Natural killer cell (primary cell): Measurements from ENCODE around the gene TXNDC5. TPM values are rescaled to one million over a fixed set of nuclear protein-coding genes. Genes with fewer than 3 reads are reported as not detected.

Experiments
- ATAC-seq, 3 donors: fragments of 150-1000 bp in 2 of 3; fragments of 200-7000 bp in 1 of 3; cut with Tn5 transposase; 1 replicate in 1 of 3; 2 replicates in 2 of 3; pipeline ENCODE4 v1.10.0; 2021; ENCODE audit warnings: mild to moderate bottlenecking in 2 of 3, moderate library complexity in 2 of 3
- DNase-seq, 2 donors: peaks; one replicate each; pipeline versions ENCODE4 v3.0.0 to v3.0.0-alpha.2; 2013 to 2021; ENCODE audit warnings: mixed read lengths in 1 of 2
- H3K27ac ChIP-seq: one replicate; pipeline ENCODE4 v1.5.1; 2013; ENCODE audit warnings: mild to moderate bottlenecking, low read length
- H3K27me3 ChIP-seq: one replicate; pipeline ENCODE4 v1.6.1; 2013; ENCODE audit warnings: low read length; ENCODE audit not compliant: control insufficient read depth, insufficient read depth
- H3K36me3 ChIP-seq: one replicate; pipeline ENCODE4 v1.6.1; 2013; ENCODE audit warnings: low read length; ENCODE audit not compliant: control insufficient read depth, insufficient read depth
- H3K4me1 ChIP-seq: one replicate; pipeline ENCODE4 v1.6.1; 2013; ENCODE audit warnings: low read length; ENCODE audit not compliant: control insufficient read depth, insufficient read depth
- H3K4me3 ChIP-seq: one replicate; pipeline ENCODE4 v1.5.1; 2013; ENCODE audit warnings: low read length
- H3K9me3 ChIP-seq: one replicate; pipeline ENCODE4 v1.6.1; 2013; ENCODE audit warnings: low read length; ENCODE audit not compliant: control insufficient read depth, insufficient read depth
- H3K27ac Mint-ChIP-seq, 2 donors: one replicate each; pipeline ENCODE4 v1.8.0; 2022; ENCODE audit warnings: mild to moderate bottlenecking in 2 of 2, mixed read lengths in 2 of 2, moderate library complexity in 1 of 2
- H3K27me3 Mint-ChIP-seq, 2 donors: one replicate each; pipeline ENCODE4 v1.8.0; 2022; ENCODE audit warnings: low read depth in 2 of 2, mixed read lengths in 2 of 2
- H3K36me3 Mint-ChIP-seq: one replicate; pipeline ENCODE4 v1.8.0; 2022; ENCODE audit warnings: mixed read lengths
- H3K4me1 Mint-ChIP-seq, 2 donors: one replicate each; pipeline ENCODE4 v1.8.0; 2022; ENCODE audit warnings: mixed read lengths in 2 of 2
- H3K4me3 Mint-ChIP-seq: one replicate; pipeline ENCODE4 v1.8.0; 2022; ENCODE audit warnings: mild to moderate bottlenecking, moderate library complexity, mixed read lengths
- H3K9me3 Mint-ChIP-seq, 2 donors: one replicate each; pipeline ENCODE4 v1.8.0; 2022; ENCODE audit warnings: mixed read lengths in 2 of 2
- CTCF ChIP-seq: fragments of 200-600 bp; IDR thresholded peaks from one replicate; pipeline ENCODE4 v1.8.0; 2022; ENCODE audit warnings: antibody characterized with exemption
- WGBS: methylation state at CpG from one replicate; pipeline ENCODE4 v1.1.7; 2013; ENCODE audit warnings: missing lambda C conversion rate; ENCODE audit not compliant: insufficient coverage; 5-methylcytosine and 5-hydroxymethylcytosine counted together
- intact Hi-C: fragments of 100-400 bp; cut with micrococcal nuclease; formaldehyde crosslinking; loops from one replicate; pipeline ENCODE4 v1.14.2; 2022
- total RNA-seq, 4 donors: library from RNA; stranded (reverse); fragments of 120-200 nt in 1 of 4; gene quantifications; one replicate each; pipeline versions ENCODE4 v1.2.3 to v1.2.4, GENCODE V29; 2013 to 2022

The TXNDC5 gene
- total RNA-seq, 3 donors from 2014 or later (not counting 1 experiment from before 2014, with no cell fraction given): 7.9 to 105 (median 9.7) TPM

DNA sequence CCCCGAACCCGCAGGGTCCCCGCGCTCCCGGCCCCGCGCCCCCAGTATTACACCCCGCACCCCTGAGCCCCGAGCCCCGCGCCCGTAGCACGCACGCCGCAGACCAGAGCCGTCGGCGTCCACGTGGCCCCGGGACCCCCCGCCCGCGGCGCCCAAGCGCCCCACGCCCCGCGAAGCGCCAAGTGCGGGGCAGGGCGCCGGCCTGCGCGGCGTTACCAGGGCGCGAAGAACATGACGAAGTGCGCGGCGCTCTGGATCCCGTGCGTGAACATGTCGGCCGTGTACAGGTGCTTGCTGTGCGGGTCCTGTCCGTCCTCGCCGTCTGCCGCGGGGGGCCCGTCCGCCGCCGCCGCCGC is 312 bp downstream of the TXNDC5 start:
- no peak overlapping the region for H3K27ac ChIP-seq

DNA sequence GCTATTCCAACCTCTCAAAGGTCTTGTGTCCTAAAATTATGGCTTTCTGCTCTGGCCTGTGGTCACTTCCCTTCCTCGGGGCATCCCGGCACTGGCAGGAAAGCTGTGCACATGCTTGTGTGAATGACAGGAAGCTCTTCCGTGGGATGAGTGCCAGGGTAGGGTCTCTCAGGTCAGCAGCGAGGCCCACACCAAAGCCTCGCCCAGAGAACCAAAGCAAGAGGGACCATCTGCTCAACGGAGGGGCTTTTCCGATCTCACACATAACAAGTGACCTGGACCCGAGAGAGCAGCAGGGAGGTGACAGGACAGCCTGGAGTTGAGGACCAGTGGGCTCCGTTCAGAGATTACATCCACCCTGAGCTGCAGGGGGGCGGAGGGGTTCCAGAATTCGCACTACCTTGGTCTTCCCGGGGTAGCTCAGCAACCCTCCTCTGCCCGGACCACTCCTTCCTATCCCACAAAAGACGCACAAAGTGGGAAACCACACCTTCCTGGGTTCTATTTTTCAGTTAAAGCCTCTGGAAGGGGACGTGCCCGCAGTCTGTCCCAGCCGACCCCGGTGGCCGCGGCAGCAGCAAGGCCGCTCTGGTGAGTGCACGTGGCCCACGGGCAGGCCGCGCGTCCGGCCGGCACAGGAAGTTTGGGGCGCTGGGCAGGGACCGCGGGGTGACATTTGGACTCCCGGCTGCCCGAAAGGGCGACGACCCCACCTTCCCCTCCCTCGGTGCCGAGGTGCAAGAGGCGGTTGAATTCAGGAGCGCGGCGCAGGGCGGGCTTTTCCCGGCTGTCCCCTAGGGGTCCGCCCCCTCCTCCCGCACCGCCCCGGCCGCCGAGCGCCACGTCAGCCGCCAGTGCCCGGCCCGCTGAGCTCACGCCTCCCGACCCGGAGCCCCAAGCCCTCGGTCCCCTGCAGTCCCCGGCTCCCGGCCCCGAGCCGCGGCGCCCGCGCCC is 988 bp downstream of the TXNDC5 start:
- Mint-ChIP-seq H3K9me3 (no peaks in the 10 kb centered on the region), H3K36me3 (no peaks in the 10 kb centered on the region), H3K4me1 (peaks cover 0 to 19% of the 10 kb centered on the region in 2 donors), H3K27ac (peak overlapping the region in 1 of 2 donors; percentile 43), H3K4me3 (peak overlapping the region; percentile 79), H3K27me3 (no peaks in the 10 kb centered on the region)
- Histone ChIP-seq H3K27me3 (no peaks in the 10 kb centered on the region), H3K4me1 (peaks cover 13% of the 10 kb centered on the region), H3K27ac (no peak overlapping the region), H3K4me3 (peak overlapping the region; percentile 45), H3K36me3 (no peaks in the 10 kb centered on the region), H3K9me3 (no peaks in the 10 kb centered on the region)
- 4% methylated on average over 66 of the region's 66 CpGs for WGBS
- no peak for TF ChIP-seq CTCF
- intact Hi-C loops: no loop called here
- peak; percentile 25 to 41 for DNase-seq
- ATAC-seq: peak; percentile 13 to 44 (median 34)

More for the DNA sequence above, 312 bp downstream of the TXNDC5 start:
- H3K4me1 ChIP-seq: peaks cover 13% of the 10 kb centered on the region
- TF ChIP-seq CTCF: no peak
- intact Hi-C loops: no loop called here
- Mint-ChIP-seq H3K4me3 (no peak overlapping the region), H3K9me3 (no peaks in the 10 kb centered on the region), H3K36me3 (no peaks in the 10 kb centered on the region), H3K27ac (no peak overlapping the region), H3K4me1 (peaks cover 0 to 15% of the 10 kb centered on the region in 2 donors), H3K27me3 (no peaks in the 10 kb centered on the region)
- H3K36me3 ChIP-seq: no peaks in the 10 kb centered on the region
- H3K4me3 ChIP-seq: peak overlapping the region; percentile 45
- WGBS: 0% methylated on average over 57 of the region's 57 CpGs
- DNase-seq: no peak
- no peaks in the 10 kb centered on the region for H3K9me3 ChIP-seq
- ATAC-seq: peak; percentile 37 to 48 (median 43)
- no peaks in the 10 kb centered on the region for H3K27me3 ChIP-seq

- Histone ChIP-seq H3K27me3 (no peaks in the 10 kb centered on the region), H3K27ac (no peak overlapping the region), H3K4me1 (peaks cover 13% of the 10 kb centered on the region), H3K36me3 (peaks cover 13% of the 10 kb centered on the region), H3K9me3 (no peaks in the 10 kb centered on the region), H3K4me3 (no peak overlapping the region)
- no peak for TF ChIP-seq CTCF
- intact Hi-C loops: no loop called here
- peaks cover 0 to 19% of the 10 kb centered on the region in 2 donors for H3K4me1 Mint-ChIP-seq
- no peak overlapping the region for H3K4me3 Mint-ChIP-seq
- no peak overlapping the region for H3K27ac Mint-ChIP-seq
- H3K27me3 Mint-ChIP-seq: no peaks in the 10 kb centered on the region
- no peaks in the 10 kb centered on the region for H3K9me3 Mint-ChIP-seq
- ATAC-seq (no peak), DNase-seq (no peak)
- no peaks in the 10 kb centered on the region for H3K36me3 Mint-ChIP-seq
- 95% methylated on average over 4 of the region's 4 CpGs for WGBS
These were observed 3.4 kb downstream of the TXNDC5 start for GRCh38 chr6:7907159-7907558.
